SU-DHL-6 (cell line): ENCODE measurements around the gene FOXC1.

Experiments used
- H2AFZ ChIP-seq: fragments of 200-600 bp; sonication (generic); 2 replicates; pipeline ENCODE4 v1.6.1; 2014; ENCODE audit warnings: low read depth, mild to moderate bottlenecking, moderate library complexity, mixed read lengths, antibody characterized with exemption, low read length; ENCODE audit not compliant: severe bottlenecking
- H3F3A ChIP-seq: fragments of 200-600 bp; shearing (Covaris generic); 2 replicates; pipeline ENCODE4 v1.6.0; 2016; ENCODE audit warnings: antibody characterized with exemption, mild to moderate bottlenecking; ENCODE audit not compliant: insufficient read depth
- H3K27ac ChIP-seq: fragments of 200-600 bp; sonication (generic); 2 replicates; pipeline ENCODE4 v1.5.1; 2016; ENCODE audit warnings: low read depth, mild to moderate bottlenecking, low read length, moderate library complexity, mixed read lengths
- H3K27me3 ChIP-seq: fragments of 200-600 bp; sonication (generic), shearing (Covaris generic); 2 replicates; pipeline ENCODE4 v1.6.0; 2014; ENCODE audit warnings: mild to moderate bottlenecking, low read length
- H3K36me3 ChIP-seq: fragments of 200-600 bp; sonication (generic); 2 replicates; pipeline ENCODE4 v1.6.1; 2014; ENCODE audit warnings: mild to moderate bottlenecking, low read length, mixed read lengths
- H3K4me2 ChIP-seq: fragments of 300-600, 200-600 bp; shearing (Covaris generic), sonication (generic); 2 replicates; pipeline ENCODE4 v1.6.0; 2014; ENCODE audit warnings: low read length, low read depth, mild to moderate bottlenecking; ENCODE audit not compliant: poor library complexity, severe bottlenecking
- H3K4me3 ChIP-seq: fragments of 200-600 bp; sonication (generic); 2 replicates; pipeline ENCODE4 v1.5.1; 2014; ENCODE audit warnings: antibody characterized with exemption, low read length, mild to moderate bottlenecking, mixed read lengths; ENCODE audit not compliant: insufficient read depth, poor library complexity, severe bottlenecking
- H3K79me2 ChIP-seq: fragments of 200-600 bp; sonication (generic); 2 replicates; pipeline ENCODE4 v1.6.1; 2014; ENCODE audit warnings: mild to moderate bottlenecking, low read length, moderate library complexity; ENCODE audit not compliant: insufficient read depth
- H3K9ac ChIP-seq: fragments of 200-600 bp; sonication (generic); 2 replicates; pipeline ENCODE4 v1.7.0; 2014; ENCODE audit warnings: mild to moderate bottlenecking, low read length
- H3K9me2 ChIP-seq: fragments of 200-600 bp; sonication (generic); replicated peaks from 2 replicates; pipeline ENCODE4 v1.6.1; 2014; ENCODE audit warnings: low read length; ENCODE audit not compliant: insufficient read depth
- H3K9me3 ChIP-seq: fragments of 200-600 bp; sonication (generic); 2 replicates; pipeline ENCODE4 v1.6.1; 2014; ENCODE audit warnings: low read length, mixed read lengths; ENCODE audit not compliant: insufficient read depth
- H4K20me1 ChIP-seq: fragments of 200-600 bp; sonication (generic); 2 replicates; pipeline ENCODE4 v1.6.1; 2014; ENCODE audit warnings: low read depth, mild to moderate bottlenecking, antibody characterized with exemption, low read length, moderate library complexity, mixed read lengths
- EZH2phosphoT487 ChIP-seq: fragments of 200-600 bp; sonication (generic), shearing (Covaris generic); conservative IDR thresholded peaks from 2 replicates; pipeline ENCODE4 v1.6.1; 2018; ENCODE audit warnings: mild to moderate bottlenecking, antibody characterized with exemption, low read length, moderate library complexity, mixed read lengths
- TF ChIP-seq, protein P1 (sequence below): fragments of 200-600 bp; sonication (generic); IDR thresholded peaks from one replicate; pipeline ENCODE4 v1.5.1; 2017; ENCODE audit warnings: antibody characterized with exemption, mild to moderate bottlenecking, low read length, moderate library complexity; ENCODE audit not compliant: insufficient read depth, poor library complexity, severe bottlenecking

FOXC1 gene

DNA sequence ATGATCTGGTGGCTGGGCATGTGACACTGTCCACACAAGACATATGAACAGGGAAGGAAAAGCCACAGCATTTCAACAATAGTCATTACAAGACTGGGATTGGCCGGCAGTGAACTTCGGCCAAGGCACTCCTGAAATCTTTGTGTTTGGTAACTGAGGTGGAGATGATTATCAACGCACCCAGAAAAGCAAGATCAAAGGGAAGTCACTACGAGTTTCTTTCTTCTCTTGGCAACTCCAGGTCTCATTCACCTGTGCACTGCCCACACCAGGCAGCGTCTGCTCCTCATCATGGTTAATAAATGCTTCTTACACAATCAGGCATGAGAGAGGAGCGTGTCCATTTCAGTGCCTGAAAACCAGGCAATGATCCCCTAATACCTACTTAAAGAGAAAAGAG lies 20.5 kb upstream of the FOXC1 start:
- H3K9ac ChIP-seq: no peak overlapping the region
- TF ChIP-seq, protein P1, sequence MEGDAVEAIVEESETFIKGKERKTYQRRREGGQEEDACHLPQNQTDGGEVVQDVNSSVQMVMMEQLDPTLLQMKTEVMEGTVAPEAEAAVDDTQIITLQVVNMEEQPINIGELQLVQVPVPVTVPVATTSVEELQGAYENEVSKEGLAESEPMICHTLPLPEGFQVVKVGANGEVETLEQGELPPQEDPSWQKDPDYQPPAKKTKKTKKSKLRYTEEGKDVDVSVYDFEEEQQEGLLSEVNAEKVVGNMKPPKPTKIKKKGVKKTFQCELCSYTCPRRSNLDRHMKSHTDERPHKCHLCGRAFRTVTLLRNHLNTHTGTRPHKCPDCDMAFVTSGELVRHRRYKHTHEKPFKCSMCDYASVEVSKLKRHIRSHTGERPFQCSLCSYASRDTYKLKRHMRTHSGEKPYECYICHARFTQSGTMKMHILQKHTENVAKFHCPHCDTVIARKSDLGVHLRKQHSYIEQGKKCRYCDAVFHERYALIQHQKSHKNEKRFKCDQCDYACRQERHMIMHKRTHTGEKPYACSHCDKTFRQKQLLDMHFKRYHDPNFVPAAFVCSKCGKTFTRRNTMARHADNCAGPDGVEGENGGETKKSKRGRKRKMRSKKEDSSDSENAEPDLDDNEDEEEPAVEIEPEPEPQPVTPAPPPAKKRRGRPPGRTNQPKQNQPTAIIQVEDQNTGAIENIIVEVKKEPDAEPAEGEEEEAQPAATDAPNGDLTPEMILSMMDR: no peak
- TF ChIP-seq EZH2phosphoT487: no peak
- H3K27ac ChIP-seq: no peak overlapping the region
- no peaks in the 10 kb centered on the region for H4K20me1 ChIP-seq
- no peaks in the 10 kb centered on the region for H3K27me3 ChIP-seq
- H3K9me2 ChIP-seq: no peaks in the 10 kb centered on the region
- H3K79me2 ChIP-seq: no peaks in the 10 kb centered on the region
- H3K4me3 ChIP-seq: no peak overlapping the region
- H3K36me3 ChIP-seq: no peaks in the 10 kb centered on the region
- no peaks in the 10 kb centered on the region for H3F3A ChIP-seq
- H3K9me3 ChIP-seq: no peaks in the 10 kb centered on the region
- no peak overlapping the region for H2AFZ ChIP-seq
- H3K4me2 ChIP-seq: no peak overlapping the region

DNA sequence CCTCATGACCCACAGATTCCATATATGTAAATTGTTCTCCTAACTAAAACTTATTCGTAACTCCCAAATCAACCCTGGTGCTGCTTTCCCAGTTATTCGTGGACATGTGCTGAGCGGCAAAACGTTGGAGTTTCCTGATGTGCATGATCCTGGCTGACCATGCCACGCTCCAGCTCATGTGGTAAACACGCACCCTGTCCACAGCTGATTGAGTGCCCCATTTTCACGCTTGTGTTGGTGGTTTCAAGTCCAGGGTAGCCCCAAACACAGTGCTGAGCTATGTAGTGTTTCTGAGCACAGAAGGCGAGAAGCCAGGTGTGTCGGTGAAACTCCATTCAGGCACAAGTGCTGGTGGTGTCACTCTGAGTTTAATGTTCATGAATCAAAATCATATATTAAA lies 19.1 kb upstream of the FOXC1 start:
- Histone ChIP-seq H3K27ac (no peak overlapping the region), H4K20me1 (no peaks in the 10 kb centered on the region), H3K9ac (no peak overlapping the region), H3K9me3 (no peaks in the 10 kb centered on the region), H3K4me3 (no peak overlapping the region), H3K36me3 (no peaks in the 10 kb centered on the region), H3K79me2 (no peaks in the 10 kb centered on the region), H3K4me2 (no peak overlapping the region), H2AFZ (no peak overlapping the region), H3K27me3 (no peaks in the 10 kb centered on the region), H3K9me2 (no peaks in the 10 kb centered on the region), H3F3A (no peaks in the 10 kb centered on the region)
- TF ChIP-seq EZH2phosphoT487: no peak
- TF ChIP-seq, protein P1: no peak

DNA sequence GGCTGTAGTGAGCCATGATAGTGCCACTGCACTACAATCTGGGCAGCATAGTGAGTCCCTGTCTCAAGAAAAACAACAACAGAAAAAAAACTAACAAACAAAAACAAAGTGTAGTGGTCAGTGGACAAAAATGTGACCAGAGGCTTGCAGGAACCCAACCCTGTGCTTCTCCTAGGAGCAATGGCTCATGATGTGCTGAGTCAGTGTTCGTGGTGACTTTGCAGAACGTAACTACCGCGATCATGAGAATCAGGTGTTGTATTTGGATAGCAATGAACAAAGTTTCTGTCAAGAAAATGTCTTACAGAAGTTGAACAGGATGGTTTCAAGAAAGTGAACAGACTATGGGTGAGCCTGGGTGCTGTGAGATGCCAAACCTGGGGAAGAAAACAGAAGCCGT lies 18.5 kb upstream of the FOXC1 start:
- H4K20me1 ChIP-seq: no peaks in the 10 kb centered on the region

More for the DNA sequence above, 18.5 kb upstream of the FOXC1 start:
- TF ChIP-seq EZH2phosphoT487: no peak
- TF ChIP-seq, protein P1: no peak
- H3K9ac ChIP-seq: no peak overlapping the region
- H3K36me3 ChIP-seq: no peaks in the 10 kb centered on the region
- H3K9me3 ChIP-seq: no peaks in the 10 kb centered on the region
- no peaks in the 10 kb centered on the region for H3F3A ChIP-seq
- H3K9me2 ChIP-seq: no peaks in the 10 kb centered on the region
- H3K27me3 ChIP-seq: no peaks in the 10 kb centered on the region
- H3K27ac ChIP-seq: no peak overlapping the region
- no peak overlapping the region for H2AFZ ChIP-seq
- H3K4me2 ChIP-seq: no peak overlapping the region
- no peaks in the 10 kb centered on the region for H3K79me2 ChIP-seq
- H3K4me3 ChIP-seq: no peak overlapping the region
